Measurements from ENCODE around the gene OSCAR. TPM values are rescaled to one million over a fixed set of nuclear protein-coding genes. Genes with fewer than 3 reads are reported as not detected.

The OSCAR gene
- total RNA-seq, 2 experiments from 2014 or later: 0.44 to 0.47 TPM

Other genes with a start within 250 kb of the OSCAR start
- gene MYADM, start 232.9 kb downstream of the OSCAR start, total RNA-seq: 10 to 100 TPM; 52.2 to 69.4 TPM
- gene PRKCG, start 218.6 kb downstream of the OSCAR start, total RNA-seq: not detected
- gene CACNG7, start 191.5 kb downstream of the OSCAR start, total RNA-seq: not detected
- not detected for gene CACNG8, start 137.9 kb downstream of the OSCAR start, total RNA-seq
- not detected for gene CACNG6, start 109.2 kb downstream of the OSCAR start, total RNA-seq
- not detected for gene VSTM1, start 36.9 kb downstream of the OSCAR start, total RNA-seq
- gene TARM1, start 19.4 kb downstream of the OSCAR start, total RNA-seq: not detected
- gene NDUFA3, start 2.1 kb upstream of the OSCAR start, total RNA-seq: 100 to 1,000 TPM; 121 to 127 TPM
- gene TFPT, start 14.9 kb upstream of the OSCAR start, total RNA-seq: 10 to 100 TPM; 49.4 to 50.5 TPM
- gene PRPF31, start 15.0 kb upstream of the OSCAR start, total RNA-seq: 10 to 100 TPM; 63.6 to 89.0 TPM
- gene CNOT3, start 37.0 kb upstream of the OSCAR start, total RNA-seq: 10 to 100 TPM; 67.5 to 83.1 TPM
- 1 to 10 TPM; 8.0 to 8.6 TPM for gene LENG1, start 58.9 kb upstream of the OSCAR start, total RNA-seq
- 1 to 10 TPM in 1 of 2 experiments, under 1 TPM in 1; 0.89 to 1.3 TPM for gene TMC4, start 72.4 kb upstream of the OSCAR start, total RNA-seq
- 10 to 100 TPM; 54.7 to 76.3 TPM for gene MBOAT7, start 88.8 kb upstream of the OSCAR start, total RNA-seq
- 10 to 100 TPM; 11.4 to 13.5 TPM for gene TSEN34, start 90.5 kb upstream of the OSCAR start, total RNA-seq
- gene RPS9, start 100.1 kb upstream of the OSCAR start, total RNA-seq: 1,000 to 10,000 TPM; 1,212 to 1,220 TPM
- gene LILRB3, start 122.2 kb upstream of the OSCAR start, total RNA-seq: under 1 TPM in 1 of 2 experiments, not detected in 1; 0.35 TPM
- not detected for gene LILRA6, start 142.0 kb upstream of the OSCAR start, total RNA-seq
- gene LILRB5, start 156.5 kb upstream of the OSCAR start, total RNA-seq: not detected
- not detected for gene LILRB2, start 180.3 kb upstream of the OSCAR start, total RNA-seq
- not detected for gene LILRA5, start 212.4 kb upstream of the OSCAR start, total RNA-seq
- not detected for gene LILRA4, start 238.4 kb upstream of the OSCAR start, total RNA-seq

All from activated CD8-positive, alpha-beta memory T cell treated with anti-CD3 and anti-CD28 coated beads, Interleukin-2, amount 10 ng/mL, durations not matched to agents 7 days and 5 days (primary cell).